Neural progenitor cell (in vitro differentiated cells): ENCODE measurements around the gene RAD51B. TPM values are rescaled to one million over a fixed set of nuclear protein-coding genes. Genes with fewer than 3 reads are reported as not detected.

Experiments
- DNase-seq: peaks from one replicate; pipeline ENCODE4 v3.0.0-alpha.2; 2016; ENCODE audit warnings: low spot score
- H2AFZ ChIP-seq: fragments of 200-600 bp; sonication (generic); replicated peaks from 2 replicates; pipeline ENCODE4 v1.6.1; 2016; ENCODE audit warnings: antibody characterized with exemption
- H3F3A ChIP-seq: fragments of 200-600 bp; sonication (generic); 2 replicates; pipeline ENCODE4 v1.6.1; 2016; ENCODE audit warnings: antibody characterized with exemption, low read depth
- H3K27ac ChIP-seq: fragments of 200-600 bp; sonication (generic); 2 replicates; pipeline ENCODE4 v1.5.1; 2016; ENCODE audit warnings: mild to moderate bottlenecking
- H3K27me3 ChIP-seq: fragments of 200-600 bp; sonication (generic); 2 replicates; pipeline ENCODE4 v1.6.1; 2016; ENCODE audit warnings: mild to moderate bottlenecking, moderate library complexity
- H3K36me3 ChIP-seq: fragments of 200-600 bp; sonication (generic); 2 replicates; pipeline ENCODE4 v1.5.1; 2016
- H3K4me1 ChIP-seq: fragments of 200-600 bp; sonication (generic); 2 replicates; pipeline ENCODE4 v1.6.1; 2016; ENCODE audit warnings: mixed run types
- H3K4me2 ChIP-seq: fragments of 200-600 bp; sonication (generic); 2 replicates; pipeline ENCODE4 v1.6.1; 2016
- H3K4me3 ChIP-seq: fragments of 200-600 bp; sonication (generic); 2 replicates; pipeline ENCODE4 v1.5.1; 2016
- H3K79me2 ChIP-seq: fragments of 200-600 bp; sonication (generic); 2 replicates; pipeline ENCODE4 v1.6.1; 2016; ENCODE audit warnings: low read depth
- H3K9ac ChIP-seq: fragments of 200-600 bp; sonication (generic); 2 replicates; pipeline ENCODE4 v1.6.1; 2016
- H3K9me3 ChIP-seq: fragments of 200-600 bp; sonication (generic); 2 replicates; pipeline ENCODE4 v1.5.1; 2016; ENCODE audit warnings: low read depth
- H4K20me1 ChIP-seq: fragments of 200-600 bp; sonication (generic); 2 replicates; pipeline ENCODE4 v1.6.1; 2016; ENCODE audit warnings: low read depth
- H3K27ac Mint-ChIP-seq: 3 replicates; pipeline ENCODE4 v1.8.0; 2021; ENCODE audit warnings: mixed read lengths
- H3K27me3 Mint-ChIP-seq: 2 replicates; pipeline ENCODE4 v1.8.0; 2022; ENCODE audit warnings: low read depth, mild to moderate bottlenecking, inconsistent platforms, moderate library complexity, mixed read lengths; ENCODE audit not compliant: insufficient read depth
- H3K36me3 Mint-ChIP-seq: 3 replicates; pipeline ENCODE4 v1.8.0; 2021; ENCODE audit warnings: mixed read lengths
- H3K4me1 Mint-ChIP-seq: 3 replicates; pipeline ENCODE4 v1.8.0; 2021; ENCODE audit warnings: mixed read lengths
- H3K4me3 Mint-ChIP-seq: 3 replicates; pipeline ENCODE4 v1.8.0; 2021; ENCODE audit warnings: mild to moderate bottlenecking, moderate library complexity, mixed read lengths
- H3K9me3 Mint-ChIP-seq: 3 replicates; pipeline ENCODE4 v1.8.0; 2020; ENCODE audit warnings: mixed read lengths
- EZH2 ChIP-seq: fragments of 200-600 bp; sonication (generic); IDR thresholded peaks from 2 replicates; pipeline ENCODE4 v1.6.1; 2017; ENCODE audit warnings: antibody characterized with exemption, mild to moderate bottlenecking, moderate library complexity
- EZH2phosphoT487 ChIP-seq: fragments of 200-600 bp; sonication (generic); IDR thresholded peaks from 2 replicates; pipeline ENCODE4 v1.6.1; 2017; ENCODE audit warnings: antibody characterized with exemption
- total RNA-seq: library from RNA; depleted of rRNA; stranded (reverse); fragments of >200 nt; gene quantifications from 2 replicates; pipeline ENCODE4 v1.2.3, GENCODE V29; 2015; ENCODE audit warnings: low replicate concordance
- TF ChIP-seq, protein P1 (sequence below): fragments of 200-600 bp; sonication (generic); IDR thresholded peaks from 2 replicates; pipeline ENCODE4 v1.5.1; 2017; ENCODE audit warnings: antibody characterized with exemption, mild to moderate bottlenecking

The RAD51B gene
- total RNA-seq, 1 donor from 2014 or later: 50.5 TPM

DNA sequence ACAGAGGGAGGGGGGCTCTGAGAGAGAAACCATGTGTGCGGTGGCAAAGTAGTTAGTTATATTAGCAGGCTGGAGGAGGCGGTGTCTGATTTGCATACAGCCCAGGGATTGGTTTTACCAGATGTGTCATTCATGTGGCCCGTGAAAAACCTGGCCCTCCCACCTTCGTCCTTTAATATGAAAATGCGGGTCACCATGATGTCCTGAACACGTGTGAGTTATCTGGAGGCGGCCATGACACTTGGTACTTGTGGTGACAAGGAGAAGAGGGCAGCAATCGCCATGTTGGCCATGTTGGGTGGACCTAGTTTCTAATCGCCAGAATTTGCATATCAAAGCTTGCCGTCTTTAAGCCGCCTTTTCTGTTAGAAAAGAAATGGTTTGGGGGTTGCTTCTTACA lies 108.8 kb downstream of the RAD51B start:
- no peak overlapping the region for H3K4me3 Mint-ChIP-seq
- H3K9me3 Mint-ChIP-seq: peaks cover 51% of the 10 kb centered on the region
- no peak overlapping the region for H3K9ac ChIP-seq
- H3K27ac ChIP-seq: no peak overlapping the region
- peaks cover 23% of the 10 kb centered on the region for H3K36me3 Mint-ChIP-seq
- H3K27ac Mint-ChIP-seq: no peak overlapping the region
- H4K20me1 ChIP-seq: no peaks in the 10 kb centered on the region
- peaks cover 18% of the 10 kb centered on the region for H3K9me3 ChIP-seq
- no peak overlapping the region for H3K4me3 ChIP-seq
- H2AFZ ChIP-seq: no peak overlapping the region
- no peaks in the 10 kb centered on the region for H3K27me3 ChIP-seq
- peaks cover 6% of the 10 kb centered on the region for H3F3A ChIP-seq
- peaks cover 5% of the 10 kb centered on the region for H3K4me1 Mint-ChIP-seq
- H3K36me3 ChIP-seq: no peaks in the 10 kb centered on the region
- no peak for TF ChIP-seq EZH2
- TF ChIP-seq EZH2phosphoT487: no peak
- TF ChIP-seq, protein P1, sequence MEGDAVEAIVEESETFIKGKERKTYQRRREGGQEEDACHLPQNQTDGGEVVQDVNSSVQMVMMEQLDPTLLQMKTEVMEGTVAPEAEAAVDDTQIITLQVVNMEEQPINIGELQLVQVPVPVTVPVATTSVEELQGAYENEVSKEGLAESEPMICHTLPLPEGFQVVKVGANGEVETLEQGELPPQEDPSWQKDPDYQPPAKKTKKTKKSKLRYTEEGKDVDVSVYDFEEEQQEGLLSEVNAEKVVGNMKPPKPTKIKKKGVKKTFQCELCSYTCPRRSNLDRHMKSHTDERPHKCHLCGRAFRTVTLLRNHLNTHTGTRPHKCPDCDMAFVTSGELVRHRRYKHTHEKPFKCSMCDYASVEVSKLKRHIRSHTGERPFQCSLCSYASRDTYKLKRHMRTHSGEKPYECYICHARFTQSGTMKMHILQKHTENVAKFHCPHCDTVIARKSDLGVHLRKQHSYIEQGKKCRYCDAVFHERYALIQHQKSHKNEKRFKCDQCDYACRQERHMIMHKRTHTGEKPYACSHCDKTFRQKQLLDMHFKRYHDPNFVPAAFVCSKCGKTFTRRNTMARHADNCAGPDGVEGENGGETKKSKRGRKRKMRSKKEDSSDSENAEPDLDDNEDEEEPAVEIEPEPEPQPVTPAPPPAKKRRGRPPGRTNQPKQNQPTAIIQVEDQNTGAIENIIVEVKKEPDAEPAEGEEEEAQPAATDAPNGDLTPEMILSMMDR: no peak
- H3K4me1 ChIP-seq: peaks cover 8% of the 10 kb centered on the region
- peaks cover 2% of the 10 kb centered on the region for H3K27me3 Mint-ChIP-seq
- H3K79me2 ChIP-seq: no peaks in the 10 kb centered on the region
- H3K4me2 ChIP-seq: no peak overlapping the region
- DNase-seq: no peak

- Histone ChIP-seq H3K79me2 (no peaks in the 10 kb centered on the region), H3K9ac (no peak overlapping the region), H3F3A (peaks cover 29% of the 10 kb centered on the region), H3K4me1 (peaks cover 28% of the 10 kb centered on the region), H3K36me3 (no peaks in the 10 kb centered on the region), H3K9me3 (peaks cover 18% of the 10 kb centered on the region), H3K4me2 (peak overlapping the region; percentile 42), H2AFZ (no peak overlapping the region), H3K4me3 (no peak overlapping the region), H3K27ac (no peak overlapping the region), H3K27me3 (no peaks in the 10 kb centered on the region), H4K20me1 (no peaks in the 10 kb centered on the region)
- TF ChIP-seq EZH2 (no peak), EZH2phosphoT487 (no peak)
- TF ChIP-seq, protein P1: no peak
- Mint-ChIP-seq H3K9me3 (peaks cover 35% of the 10 kb centered on the region), H3K27ac (peak overlapping the region; percentile 34), H3K27me3 (peaks cover under 1% of the 10 kb centered on the region), H3K36me3 (peaks cover 10% of the 10 kb centered on the region), H3K4me3 (no peak overlapping the region), H3K4me1 (peaks cover 24% of the 10 kb centered on the region)
- no peak for DNase-seq
Measured at GRCh38 chr14:67932708-67933246, 113.2 kb downstream of the RAD51B start.

DNA sequence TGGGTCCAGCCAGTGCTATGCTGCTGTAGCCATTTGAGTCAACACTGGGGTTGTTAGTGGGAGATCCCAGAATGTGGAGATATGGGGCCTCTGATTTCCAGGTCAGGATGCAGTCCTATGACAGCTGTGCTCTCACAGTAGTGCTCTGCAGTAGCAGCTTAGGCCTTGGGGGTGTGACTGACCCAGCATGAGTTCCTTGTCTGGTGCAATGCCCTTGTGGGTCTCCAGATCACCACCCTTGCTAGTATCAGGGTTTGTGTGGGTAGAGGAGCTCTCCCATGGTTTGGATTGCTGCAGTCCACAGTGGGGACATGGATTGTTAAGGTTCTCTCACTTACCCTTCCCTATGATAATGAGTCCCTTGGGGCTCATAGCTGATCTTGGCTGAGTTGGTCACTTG lies 113.7 kb downstream of the RAD51B start:
- no peak overlapping the region for H3K4me3 ChIP-seq
- Mint-ChIP-seq H3K36me3 (peaks cover 10% of the 10 kb centered on the region), H3K27ac (no peak overlapping the region), H3K9me3 (peaks cover 30% of the 10 kb centered on the region), H3K4me3 (no peak overlapping the region), H3K27me3 (no peaks in the 10 kb centered on the region), H3K4me1 (peaks cover 26% of the 10 kb centered on the region)
- H3K27me3 ChIP-seq: no peaks in the 10 kb centered on the region
- no peak overlapping the region for H3K9ac ChIP-seq
- TF ChIP-seq EZH2 (no peak), EZH2phosphoT487 (no peak)
- TF ChIP-seq, protein P1: no peak
- no peak overlapping the region for H2AFZ ChIP-seq
- H4K20me1 ChIP-seq: no peaks in the 10 kb centered on the region
- H3K9me3 ChIP-seq: peaks cover 13% of the 10 kb centered on the region
- peaks cover 32% of the 10 kb centered on the region for H3K4me1 ChIP-seq
- peak overlapping the region; percentile 42 for H3K4me2 ChIP-seq
- no peaks in the 10 kb centered on the region for H3K36me3 ChIP-seq
- H3F3A ChIP-seq: peaks cover 29% of the 10 kb centered on the region
- no peaks in the 10 kb centered on the region for H3K79me2 ChIP-seq
- no peak overlapping the region for H3K27ac ChIP-seq
- no peak for DNase-seq
